Measurements from ENCODE around the gene GLTP. TPM values are rescaled to one million over a fixed set of nuclear protein-coding genes. Genes with fewer than 3 reads are reported as not detected.

The GLTP gene
- polyA plus RNA-seq, 2 of the 4 experiments (the other 2 are of a cell fraction): 16.9 to 18.8 TPM

DNA sequence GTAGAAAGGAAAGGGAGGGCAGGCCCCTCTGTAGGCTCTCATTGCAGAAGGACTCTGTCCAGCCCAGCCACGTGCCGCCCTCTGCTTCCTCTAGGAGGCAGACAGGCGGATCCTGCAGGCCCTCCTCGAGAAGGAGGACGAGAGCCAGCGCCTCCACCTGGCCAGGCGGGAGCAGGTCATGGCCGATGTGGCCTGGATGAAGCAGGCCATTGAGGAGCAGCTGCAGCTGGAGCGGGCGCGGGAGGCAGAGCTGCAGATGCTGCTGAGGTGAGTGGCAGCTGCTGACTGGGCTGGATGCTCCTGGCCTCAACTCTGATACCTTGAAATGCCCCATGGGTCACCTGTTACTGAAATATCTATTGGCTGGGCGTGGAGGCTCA lies 30.6 kb upstream of the GLTP start (continued):
- TF ChIP-seq, protein P1, sequence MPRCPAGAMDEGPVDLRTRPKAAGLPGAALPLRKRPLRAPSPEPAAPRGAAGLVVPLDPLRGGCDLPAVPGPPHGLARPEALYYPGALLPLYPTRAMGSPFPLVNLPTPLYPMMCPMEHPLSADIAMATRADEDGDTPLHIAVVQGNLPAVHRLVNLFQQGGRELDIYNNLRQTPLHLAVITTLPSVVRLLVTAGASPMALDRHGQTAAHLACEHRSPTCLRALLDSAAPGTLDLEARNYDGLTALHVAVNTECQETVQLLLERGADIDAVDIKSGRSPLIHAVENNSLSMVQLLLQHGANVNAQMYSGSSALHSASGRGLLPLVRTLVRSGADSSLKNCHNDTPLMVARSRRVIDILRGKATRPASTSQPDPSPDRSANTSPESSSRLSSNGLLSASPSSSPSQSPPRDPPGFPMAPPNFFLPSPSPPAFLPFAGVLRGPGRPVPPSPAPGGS (IDR thresholded peaks at IDR 0.05): no peak
- TF ChIP-seq CEBPB (IDR thresholded peaks at IDR 0.05) (no peak), POLR2AphosphoS2 (conservative IDR thresholded peaks at IDR 0.05; ENCODE audit: low read length) (no peak), POLR2A (IDR thresholded peaks at IDR 0.05; ENCODE audit: low read length) (no peak), REST (IDR thresholded peaks at IDR 0.05) (no peak), FOSL2 (IDR thresholded peaks at IDR 0.05) (no peak), FOSL2 (CRISPR knock-in tag; IDR thresholded peaks at IDR 0.05) (0 out of 2 replicates have a peak, but pooled peaks have one; percentile 15), NPAS2 (CRISPR knock-in tag; IDR thresholded peaks at IDR 0.05; ENCODE audit: borderline replicate concordance) (no peak), HES2 (IDR thresholded peaks at IDR 0.05) (no peak), ATOH8 (CRISPR knock-in tag; IDR thresholded peaks at IDR 0.05; ENCODE audit: low read depth) (no peak), JUNB (IDR thresholded peaks at IDR 0.05) (no peak), CHD2 (IDR thresholded peaks at IDR 0.05; ENCODE audit: low read length, partially characterized antibody) (no peak), ZC3H11A (IDR thresholded peaks at IDR 0.05) (no peak), PHF8 (IDR thresholded peaks at IDR 0.05; ENCODE audit: borderline replicate concordance, low read depth) (no peak), TP53 (CRISPR knock-in tag; IDR thresholded peaks at IDR 0.05) (no peak), MAX (IDR thresholded peaks at IDR 0.05) (peak; percentile 61), HOXB5 (CRISPR knock-in tag; IDR thresholded peaks at IDR 0.05) (no peak), ZFP36 (IDR thresholded peaks at IDR 0.05; ENCODE audit: borderline replicate concordance, partially characterized antibody) (no peak), PBX3 (IDR thresholded peaks at IDR 0.05) (no peak), SMC3 (IDR thresholded peaks at IDR 0.05) (peak; percentile 20; the same call in 1 of the 3 replicates), KDM1A (IDR thresholded peaks at IDR 0.05; ENCODE audit: low read depth) (no peak), RAD21 (conservative IDR thresholded peaks at IDR 0.05 in 1 of 2, IDR thresholded peaks at IDR 0.05 in 1 of 2) (peak in 1 of 2 experiments; percentile 36; a peak in 2 of 5 replicates), HDAC2 (IDR thresholded peaks at IDR 0.05) (no peak), FOSB (CRISPR knock-in tag; IDR thresholded peaks at IDR 0.05) (no peak), FOXS1 (CRISPR knock-in tag; IDR thresholded peaks at IDR 0.05) (no peak), USF2 (IDR thresholded peaks at IDR 0.05) (peak; percentile 24; the same call in 1 of the 2 replicates), RNF2 (IDR thresholded peaks at IDR 0.05; ENCODE audit: borderline replicate concordance, low read depth) (no peak)
